ENCODE measurements around the gene FAAP100. TPM values are rescaled to one million over a fixed set of nuclear protein-coding genes. Genes with fewer than 3 reads are reported as not detected.
A peak's percentile ranks its signal among the peaks of the same experiment; 100 is the strongest.

Gene FAAP100
- total RNA-seq, 6 experiments from 2014 or later = 13.1 to 17.1 (median 15.2) TPM

DNA sequence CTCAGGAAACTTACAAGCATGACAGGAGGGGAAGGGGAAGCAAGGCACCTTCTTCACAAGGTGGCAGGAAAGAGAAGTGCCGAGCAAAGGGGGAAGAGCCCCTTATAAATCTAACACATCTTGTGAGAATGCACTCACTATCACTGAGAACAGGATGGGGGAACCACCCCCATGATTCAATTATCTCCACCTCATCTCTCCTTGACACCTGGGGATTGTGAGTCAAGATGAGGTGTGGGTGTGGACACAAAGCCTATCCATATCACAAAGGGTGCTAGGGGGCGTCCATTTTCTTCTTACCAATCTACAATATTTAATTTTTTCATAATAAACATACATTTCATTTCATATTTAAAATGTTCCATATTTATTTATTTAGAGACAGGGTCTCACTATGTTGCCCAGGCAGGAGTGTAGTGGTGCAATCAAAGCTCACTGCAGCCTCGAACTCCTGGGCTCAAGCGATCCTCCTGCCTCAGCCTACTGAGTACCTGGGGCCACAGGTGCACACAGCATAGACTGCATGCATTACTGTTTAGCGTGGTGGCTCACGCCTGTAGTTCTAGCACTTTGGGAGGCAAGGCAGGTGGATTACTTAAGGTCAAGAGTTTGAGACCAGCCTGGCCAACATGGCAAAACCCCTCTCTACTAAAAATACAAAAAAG lies 26.5 kb upstream of the FAAP100 start:
- H3K27me3 ChIP-seq = no peaks in the 10 kb centered on the region
- ATAC-seq (no peak), DNase-seq (peak in 1 of 3 donors; percentile 3)
- peaks cover 0 to 20% (median 7%) of the 10 kb centered on the region in 4 donors for H3K4me1 ChIP-seq
- peaks cover 1 to 48% (median 17%) of the 10 kb centered on the region in 4 donors for H3K36me3 ChIP-seq
- no peak for TF ChIP-seq POLR2A (IDR thresholded peaks at IDR 0.05)
- TF ChIP-seq, protein P1, sequence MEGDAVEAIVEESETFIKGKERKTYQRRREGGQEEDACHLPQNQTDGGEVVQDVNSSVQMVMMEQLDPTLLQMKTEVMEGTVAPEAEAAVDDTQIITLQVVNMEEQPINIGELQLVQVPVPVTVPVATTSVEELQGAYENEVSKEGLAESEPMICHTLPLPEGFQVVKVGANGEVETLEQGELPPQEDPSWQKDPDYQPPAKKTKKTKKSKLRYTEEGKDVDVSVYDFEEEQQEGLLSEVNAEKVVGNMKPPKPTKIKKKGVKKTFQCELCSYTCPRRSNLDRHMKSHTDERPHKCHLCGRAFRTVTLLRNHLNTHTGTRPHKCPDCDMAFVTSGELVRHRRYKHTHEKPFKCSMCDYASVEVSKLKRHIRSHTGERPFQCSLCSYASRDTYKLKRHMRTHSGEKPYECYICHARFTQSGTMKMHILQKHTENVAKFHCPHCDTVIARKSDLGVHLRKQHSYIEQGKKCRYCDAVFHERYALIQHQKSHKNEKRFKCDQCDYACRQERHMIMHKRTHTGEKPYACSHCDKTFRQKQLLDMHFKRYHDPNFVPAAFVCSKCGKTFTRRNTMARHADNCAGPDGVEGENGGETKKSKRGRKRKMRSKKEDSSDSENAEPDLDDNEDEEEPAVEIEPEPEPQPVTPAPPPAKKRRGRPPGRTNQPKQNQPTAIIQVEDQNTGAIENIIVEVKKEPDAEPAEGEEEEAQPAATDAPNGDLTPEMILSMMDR (IDR thresholded peaks at IDR 0.05) = no peak
- H3K9me3 ChIP-seq = no peaks in the 10 kb centered on the region
- no peak overlapping the region for H3K27ac ChIP-seq
- no peak overlapping the region for H3K4me3 ChIP-seq
- 85% methylated on average over 6 of the region's 6 CpGs for WGBS (ENCODE audit: insufficient coverage, low coverage, low lambda C conversion rate, missing lambda C conversion rate)
- intact Hi-C loops (cut with DNase I) = no loop called here

DNA sequence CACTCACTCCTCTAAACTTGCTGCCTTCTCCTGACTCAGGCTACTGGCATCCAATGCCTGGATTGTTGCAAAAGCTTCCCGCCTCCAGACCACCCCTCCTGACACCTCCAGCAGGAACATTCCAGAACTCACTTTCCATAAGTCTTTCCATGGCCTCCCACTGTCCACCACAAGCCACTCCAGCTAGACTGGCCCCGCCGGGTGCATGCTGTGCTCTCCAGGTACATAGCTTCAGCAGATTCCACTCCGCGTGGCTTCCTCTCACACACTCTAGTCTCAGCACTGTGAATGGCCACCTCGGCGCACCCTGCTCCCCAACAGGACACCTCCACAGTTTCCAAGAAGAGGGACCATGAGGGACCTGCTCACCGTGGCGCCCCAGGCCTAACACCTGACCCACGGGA lies 25.9 kb upstream of the FAAP100 start:
- TF ChIP-seq, protein P1 (IDR thresholded peaks at IDR 0.05) = no peak
- no peak for TF ChIP-seq POLR2A (IDR thresholded peaks at IDR 0.05)
- intact Hi-C loops (cut with DNase I) = no loop called here
- Histone ChIP-seq H3K36me3 (peaks cover under 1 to 48% (median 12%) of the 10 kb centered on the region in 4 donors), H3K27ac (no peak overlapping the region), H3K27me3 (no peaks in the 10 kb centered on the region), H3K4me3 (no peak overlapping the region), H3K4me1 (peaks cover 0 to 14% (median 6%) of the 10 kb centered on the region in 4 donors), H3K9me3 (no peaks in the 10 kb centered on the region)
- peak in 1 of 4 donors; percentile 12 for ATAC-seq
- DNase-seq = no peak
- 100% methylated on average over 3 of the region's 10 CpGs for WGBS (ENCODE audit: insufficient coverage, low coverage, low lambda C conversion rate, missing lambda C conversion rate)

DNA sequence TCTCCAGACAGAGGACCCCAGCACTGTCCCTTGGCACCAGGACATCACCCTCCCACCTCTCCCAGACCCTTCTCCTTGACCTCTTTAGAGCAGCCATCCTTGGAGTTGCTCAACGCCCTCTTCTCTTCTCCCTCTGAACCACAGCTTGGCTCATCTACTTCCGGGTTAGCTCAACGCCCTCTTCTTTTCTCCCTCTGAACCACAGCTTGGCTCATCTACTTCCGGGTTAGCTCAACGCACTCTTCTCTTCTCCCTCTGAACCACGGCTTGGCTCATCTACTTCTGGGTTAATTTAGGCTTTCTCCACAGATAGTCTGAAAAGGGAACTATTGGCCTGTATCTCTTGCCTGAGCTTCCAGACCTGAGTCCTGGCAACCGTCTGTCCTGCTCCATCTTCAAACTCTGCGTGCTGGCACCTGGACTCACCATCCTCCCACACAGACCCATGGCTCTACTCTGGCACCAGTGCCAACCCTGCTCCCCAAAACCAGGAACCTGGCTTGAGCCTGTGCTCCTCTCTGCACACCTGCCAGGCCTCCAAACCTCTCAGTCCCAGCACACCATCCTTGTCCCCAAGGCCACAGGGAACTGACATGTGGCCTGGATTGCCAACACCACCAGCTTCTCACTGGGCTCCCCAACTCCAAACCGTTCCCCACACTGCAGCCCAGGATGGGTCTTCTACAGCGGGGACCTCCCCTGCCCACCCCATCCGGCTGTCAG lies 25.3 kb upstream of the FAAP100 start:
- DNase-seq (no peak), ATAC-seq (peak in 2 of 4 donors; percentile 10 to 18)
- H3K4me3 ChIP-seq = no peak overlapping the region
- H3K27me3 ChIP-seq = no peaks in the 10 kb centered on the region
- TF ChIP-seq, protein P1 (IDR thresholded peaks at IDR 0.05) = no peak
- no peak for TF ChIP-seq POLR2A (IDR thresholded peaks at IDR 0.05)
- peaks cover 0 to 42% (median 10%) of the 10 kb centered on the region in 4 donors for H3K36me3 ChIP-seq
- intact Hi-C loops (cut with DNase I) = no loop called here
- no peaks in the 10 kb centered on the region for H3K9me3 ChIP-seq
- H3K4me1 ChIP-seq = peaks cover 0 to 14% (median 6%) of the 10 kb centered on the region in 4 donors
- WGBS (ENCODE audit: insufficient coverage, low coverage, low lambda C conversion rate, missing lambda C conversion rate) = 65% methylated on average over 7 of the region's 11 CpGs
- no peak overlapping the region for H3K27ac ChIP-seq

- Histone ChIP-seq H3K27ac (no peak overlapping the region), H3K9me3 (no peaks in the 10 kb centered on the region), H3K4me3 (no peak overlapping the region), H3K36me3 (peaks cover 0 to 38% (median 7%) of the 10 kb centered on the region in 4 donors), H3K27me3 (no peaks in the 10 kb centered on the region), H3K4me1 (peaks cover 0 to 14% (median 6%) of the 10 kb centered on the region in 4 donors)
- TF ChIP-seq POLR2A (IDR thresholded peaks at IDR 0.05) = no peak
- TF ChIP-seq, protein P1 (IDR thresholded peaks at IDR 0.05) = no peak
- intact Hi-C loops (cut with DNase I) = no loop called here
- no peak for DNase-seq
- ATAC-seq = peak; percentile 11 to 67 (median 32)
- 86% methylated on average over 3 of the region's 17 CpGs for WGBS (ENCODE audit: insufficient coverage, low coverage, low lambda C conversion rate, missing lambda C conversion rate)
These were observed 24.6 kb upstream of the FAAP100 start for GRCh38 chr17:81576621-81577277.

All from right lobe of liver (tissue), 6 donors.